ENCODE measurements around the gene MUCL3.

DNA sequence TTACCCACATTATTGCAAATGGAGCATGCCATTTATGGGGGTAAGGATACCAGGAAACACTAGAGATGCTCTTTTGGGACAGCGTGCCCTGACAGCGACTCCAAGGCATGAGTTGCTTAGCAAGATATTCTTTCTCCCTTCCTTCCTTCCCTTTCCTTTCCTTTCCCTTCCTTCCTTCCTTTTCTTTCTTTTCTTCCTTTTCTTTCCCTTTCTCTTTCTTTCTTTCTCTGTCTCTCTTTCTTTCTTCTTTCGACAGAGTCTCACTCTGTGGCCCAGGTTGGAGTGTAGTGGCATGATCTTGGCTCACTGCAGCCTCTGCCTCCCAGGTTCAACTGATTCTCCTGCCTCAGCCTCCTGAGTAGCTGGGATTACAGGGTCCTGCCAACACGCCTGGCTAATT is 3.3 kb downstream of the MUCL3 start:
- TF ChIP-seq, protein P1, sequence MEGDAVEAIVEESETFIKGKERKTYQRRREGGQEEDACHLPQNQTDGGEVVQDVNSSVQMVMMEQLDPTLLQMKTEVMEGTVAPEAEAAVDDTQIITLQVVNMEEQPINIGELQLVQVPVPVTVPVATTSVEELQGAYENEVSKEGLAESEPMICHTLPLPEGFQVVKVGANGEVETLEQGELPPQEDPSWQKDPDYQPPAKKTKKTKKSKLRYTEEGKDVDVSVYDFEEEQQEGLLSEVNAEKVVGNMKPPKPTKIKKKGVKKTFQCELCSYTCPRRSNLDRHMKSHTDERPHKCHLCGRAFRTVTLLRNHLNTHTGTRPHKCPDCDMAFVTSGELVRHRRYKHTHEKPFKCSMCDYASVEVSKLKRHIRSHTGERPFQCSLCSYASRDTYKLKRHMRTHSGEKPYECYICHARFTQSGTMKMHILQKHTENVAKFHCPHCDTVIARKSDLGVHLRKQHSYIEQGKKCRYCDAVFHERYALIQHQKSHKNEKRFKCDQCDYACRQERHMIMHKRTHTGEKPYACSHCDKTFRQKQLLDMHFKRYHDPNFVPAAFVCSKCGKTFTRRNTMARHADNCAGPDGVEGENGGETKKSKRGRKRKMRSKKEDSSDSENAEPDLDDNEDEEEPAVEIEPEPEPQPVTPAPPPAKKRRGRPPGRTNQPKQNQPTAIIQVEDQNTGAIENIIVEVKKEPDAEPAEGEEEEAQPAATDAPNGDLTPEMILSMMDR (conservative IDR thresholded peaks at IDR 0.05 in 1 of 2, IDR thresholded peaks at IDR 0.05 in 1 of 2; ENCODE audit: low read depth in 1 of 2, low read length in 2 of 2): no peak
- no peak for TF ChIP-seq EZH2 (IDR thresholded peaks at IDR 0.05; ENCODE audit: low read length, missing control alignments)
